Progenitor cell of endocrine pancreas (in vitro differentiated cells): Measurements from ENCODE around the gene SMAD3. TPM values are rescaled to one million over a fixed set of nuclear protein-coding genes. Genes with fewer than 3 reads are reported as not detected.
A peak's percentile ranks its signal among the peaks of the same experiment; 100 is the strongest.

Experiments used
- DNase-seq: peaks from one replicate; pipeline ENCODE4 v3.0.0; 2021; ENCODE audit warnings: low spot score; ENCODE audit not compliant: unreplicated experiment
- H3K27ac Mint-ChIP-seq: 2 replicates; pipeline ENCODE4 v1.8.0; 2021; ENCODE audit warnings: mild to moderate bottlenecking, moderate library complexity, mixed read lengths
- H3K27me3 Mint-ChIP-seq: 2 replicates; pipeline ENCODE4 v1.8.0; 2021; ENCODE audit warnings: mixed read lengths
- H3K36me3 Mint-ChIP-seq: 2 replicates; pipeline ENCODE4 v1.8.0; 2022; ENCODE audit warnings: mixed read lengths; ENCODE audit not compliant: insufficient read depth
- H3K4me1 Mint-ChIP-seq: 2 replicates; pipeline ENCODE4 v1.8.0; 2021; ENCODE audit warnings: low read depth, mixed read lengths
- H3K4me3 Mint-ChIP-seq: 2 replicates; pipeline ENCODE4 v1.8.0; 2021; ENCODE audit warnings: low read depth, mild to moderate bottlenecking, moderate library complexity, mixed read lengths
- H3K9me3 Mint-ChIP-seq: 2 replicates; pipeline ENCODE4 v1.8.0; 2021; ENCODE audit warnings: low read depth, mixed read lengths
- CTCF ChIP-seq: fragments of 200-600 bp; sonication (generic); IDR thresholded peaks from one replicate; pipeline ENCODE4 v1.5.0; 2021; ENCODE audit warnings: antibody characterized with exemption, mild to moderate bottlenecking; ENCODE audit not compliant: unreplicated experiment
- total RNA-seq: library from RNA; stranded (reverse); gene quantifications from 2 replicates; pipeline ENCODE4 v1.2.1, GENCODE V29; 2021

The SMAD3 gene
- total RNA-seq, 1 donor from 2014 or later: 51.3 TPM

DNA sequence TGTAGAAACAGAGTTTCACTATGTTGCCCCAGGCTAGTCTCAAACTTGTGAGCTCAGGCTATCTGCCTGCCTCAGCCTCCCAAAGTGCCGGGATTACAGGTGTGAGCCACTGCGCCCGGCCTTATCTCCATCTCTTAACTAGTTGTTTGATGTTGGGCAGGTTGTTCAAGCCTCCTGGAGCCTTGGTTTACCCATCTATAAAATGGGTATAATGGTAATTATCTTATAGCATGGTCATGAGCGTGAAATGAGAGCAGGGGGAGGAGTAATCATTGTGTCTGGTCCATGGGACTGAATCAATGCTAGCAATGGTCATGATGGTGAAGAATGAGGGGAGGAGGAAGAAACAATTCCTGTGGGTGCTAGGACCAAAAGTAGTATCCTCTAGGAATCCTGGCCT, 32.0 kb downstream of the SMAD3 start:
- Mint-ChIP-seq H3K27me3 (no peaks in the 10 kb centered on the region), H3K4me3 (no peak overlapping the region), H3K36me3 (no peaks in the 10 kb centered on the region), H3K27ac (no peak overlapping the region), H3K4me1 (peaks cover 4% of the 10 kb centered on the region), H3K9me3 (no peaks in the 10 kb centered on the region)
- DNase-seq: no peak
- no peak for TF ChIP-seq CTCF

GRCh38 chr15:67097930-67098740, 32.7 kb downstream of the SMAD3 start:
- no peak for TF ChIP-seq CTCF
- no peaks in the 10 kb centered on the region for H3K27me3 Mint-ChIP-seq
- H3K36me3 Mint-ChIP-seq: no peaks in the 10 kb centered on the region
- no peaks in the 10 kb centered on the region for H3K9me3 Mint-ChIP-seq
- no peak overlapping the region for H3K4me3 Mint-ChIP-seq
- DNase-seq: no peak
- no peaks in the 10 kb centered on the region for H3K4me1 Mint-ChIP-seq
- peak overlapping the region; percentile 38 for H3K27ac Mint-ChIP-seq

- DNase-seq: no peak
- no peak overlapping the region for H3K27ac Mint-ChIP-seq
- H3K4me3 Mint-ChIP-seq: no peak overlapping the region
- no peaks in the 10 kb centered on the region for H3K9me3 Mint-ChIP-seq
- H3K27me3 Mint-ChIP-seq: no peaks in the 10 kb centered on the region
- no peak for TF ChIP-seq CTCF
- peaks cover 2% of the 10 kb centered on the region for H3K4me1 Mint-ChIP-seq
- no peaks in the 10 kb centered on the region for H3K36me3 Mint-ChIP-seq
These were observed 33.4 kb downstream of the SMAD3 start for GRCh38 chr15:67098768-67099282.

- TF ChIP-seq CTCF: no peak
- peaks cover 7% of the 10 kb centered on the region for H3K4me1 Mint-ChIP-seq
- no peaks in the 10 kb centered on the region for H3K9me3 Mint-ChIP-seq
- no peak overlapping the region for H3K4me3 Mint-ChIP-seq
- no peak for DNase-seq
- H3K27me3 Mint-ChIP-seq: no peaks in the 10 kb centered on the region
- no peak overlapping the region for H3K27ac Mint-ChIP-seq
- H3K36me3 Mint-ChIP-seq: no peaks in the 10 kb centered on the region
These were observed 34.9 kb downstream of the SMAD3 start for GRCh38 chr15:67100124-67100791.

- Mint-ChIP-seq H3K9me3 (no peaks in the 10 kb centered on the region), H3K27me3 (no peaks in the 10 kb centered on the region), H3K36me3 (no peaks in the 10 kb centered on the region), H3K4me1 (peaks cover 12% of the 10 kb centered on the region), H3K27ac (no peak overlapping the region), H3K4me3 (no peak overlapping the region)
- no peak for TF ChIP-seq CTCF
- no peak for DNase-seq
These were observed 35.6 kb downstream of the SMAD3 start for GRCh38 chr15:67100801-67101581.
